OCI-LY7 (cell line): ENCODE data around the gene CCRL2. TPM values are rescaled to one million over a fixed set of nuclear protein-coding genes. Genes with fewer than 3 reads are reported as not detected.

Experiments used
- BruUV-seq: library from RNA; stranded (reverse); fragments of 400-500 nt; replicated peaks from 2 replicates; lab custom pipeline; 2021; lab: Mats Ljungman, UMichigan
- CTCF ChIA-PET: fragments of 300-600 bp; sonication (Branson Sonifier 250); formaldehyde crosslinking; loops from one replicate; lab custom pipeline; 2022; ENCODE audit warnings: antibody characterized with exemption; ENCODE audit not compliant: unreplicated experiment; lab: Charles Lee
- POLR2A ChIA-PET: fragments of 300-600 bp; sonication (Branson Sonifier 250); formaldehyde crosslinking; loops from one replicate; lab custom pipeline; 2022; ENCODE audit warnings: antibody characterized with exemption; lab: Charles Lee
- DNase-seq: peaks from one replicate; pipeline ENCODE4 v3.0.0-alpha.2; 2015; ENCODE audit warnings: low spot score
- H2AFZ ChIP-seq: fragments of 200-600 bp; sonication (generic), shearing (Covaris generic); 2 replicates; pipeline ENCODE4 v1.6.1; 2014; ENCODE audit warnings: mild to moderate bottlenecking, antibody characterized with exemption, low read length, moderate library complexity
- H3K27ac ChIP-seq: fragments of 200-600 bp; sonication (generic); 2 replicates; pipeline ENCODE4 v1.5.1; 2014; ENCODE audit warnings: mixed run types, low read depth, mild to moderate bottlenecking, moderate library complexity, low read length, inconsistent platforms; ENCODE audit not compliant: poor library complexity, severe bottlenecking
- H3K36me3 ChIP-seq: fragments of 200-600 bp; sonication (generic); 2 replicates; pipeline ENCODE4 v1.6.1; 2014; ENCODE audit warnings: mild to moderate bottlenecking, antibody characterized with exemption, low read length, moderate library complexity, mixed read lengths; ENCODE audit not compliant: insufficient read depth
- H3K4me1 ChIP-seq: fragments of 200-600 bp; sonication (generic); 2 replicates; pipeline ENCODE4 v1.5.1; 2014; ENCODE audit warnings: mild to moderate bottlenecking, low read length; ENCODE audit not compliant: insufficient read depth, poor library complexity, severe bottlenecking
- H3K4me2 ChIP-seq: fragments of 200-600 bp; sonication (generic); 2 replicates; pipeline ENCODE4 v1.6.1; 2014; ENCODE audit warnings: mild to moderate bottlenecking, low read length
- H3K4me3 ChIP-seq: fragments of 200-600 bp; sonication (generic); 2 replicates; pipeline ENCODE4 v1.5.1; 2014; ENCODE audit warnings: mild to moderate bottlenecking, low read depth, low read length; ENCODE audit not compliant: poor library complexity, severe bottlenecking
- H3K79me2 ChIP-seq: fragments of 200-600 bp; sonication (generic); 2 replicates; pipeline ENCODE4 v1.6.1; 2016; ENCODE audit warnings: low read depth, mild to moderate bottlenecking, low read length, moderate library complexity, mixed read lengths; ENCODE audit not compliant: insufficient read depth
- H3K9me2 ChIP-seq: fragments of 200-600 bp; sonication (generic); 2 replicates; pipeline ENCODE4 v1.6.1; 2016; ENCODE audit warnings: mild to moderate bottlenecking, low read length, mixed read lengths; ENCODE audit not compliant: insufficient read depth
- H3K9me3 ChIP-seq: fragments of 200-600 bp; sonication (generic); 2 replicates; pipeline ENCODE4 v1.6.1; 2014; ENCODE audit warnings: mild to moderate bottlenecking, mixed run types, low read length, mixed read lengths
- H4K20me1 ChIP-seq: fragments of 200-600 bp; sonication (generic); 2 replicates; pipeline ENCODE4 v1.6.1; 2014; ENCODE audit warnings: mild to moderate bottlenecking, antibody characterized with exemption, low read length, moderate library complexity, mixed read lengths; ENCODE audit not compliant: insufficient read depth
- CTCF ChIP-seq: fragments of 200-600 bp; sonication (generic); conservative IDR thresholded peaks from 2 replicates; pipeline ENCODE4 v1.5.1; 2014; ENCODE audit warnings: mild to moderate bottlenecking, antibody characterized with exemption, low read length, moderate library complexity, mixed read lengths
- EZH2phosphoT487 ChIP-seq: fragments of 200-600 bp; sonication (generic); IDR thresholded peaks from 2 replicates; pipeline ENCODE4 v1.6.1; 2018; ENCODE audit warnings: low read depth, borderline replicate concordance, mild to moderate bottlenecking, mixed run types, antibody characterized with exemption, low read length, moderate library complexity, mixed read lengths
- intact Hi-C: fragments of 100-400 bp; cut with micrococcal nuclease; formaldehyde crosslinking; loops from one replicate; pipeline ENCODE4 v1.10.0; 2022; ENCODE audit not compliant: unreplicated experiment
- total RNA-seq, 2 experiments: library from RNA; depleted of rRNA in 1 of 2; stranded (reverse); fragments of >200 nt in 1 of 2; shearing (Covaris generic) in 1 of 2; gene quantifications; 2 replicates each; pipeline ENCODE4 v1.2.3, GENCODE V29; 2014 to 2022

The CCRL2 gene
- total RNA-seq, 2 experiments from 2014 or later, result 0.41 to 2.2 TPM

- ChIA-PET CTCF (no interaction called here), POLR2A (interaction anchor here (0.7 to 0.9 kb wide), 2 partner anchors 9 to 37 kb away, joined by 3 read pairs; no protein-coding TSS in a partner anchor)
- no TSS peak for BruUV-seq
- no peak for TF ChIP-seq EZH2phosphoT487
- TF ChIP-seq CTCF, result no peak
- H4K20me1 ChIP-seq, result no peaks in the 10 kb centered on the region
- H3K9me3 ChIP-seq, result 0 out of 2 replicates have a peak, but pooled peaks cover 11% of the 10 kb centered on the region
- no peaks in the 10 kb centered on the region for H3K36me3 ChIP-seq
- DNase-seq, result no peak
- H3K79me2 ChIP-seq, result no peaks in the 10 kb centered on the region
- no peak overlapping the region for H3K27ac ChIP-seq
- no peaks in the 10 kb centered on the region for H3K9me2 ChIP-seq
- no peak overlapping the region for H3K4me2 ChIP-seq
- no peak overlapping the region for H2AFZ ChIP-seq
- H3K4me1 ChIP-seq, result no peaks in the 10 kb centered on the region
- H3K4me3 ChIP-seq, result no peak overlapping the region
- intact Hi-C loops, result no loop called here
Measured at GRCh38 chr3:46435081-46435726, 28.1 kb downstream of the CCRL2 start.

- ChIA-PET POLR2A (no interaction called here), CTCF (no interaction called here)
- Histone ChIP-seq H3K4me3 (no peak overlapping the region), H3K4me2 (no peak overlapping the region), H3K9me2 (no peaks in the 10 kb centered on the region), H3K36me3 (no peaks in the 10 kb centered on the region), H3K9me3 (no peaks in the 10 kb centered on the region), H4K20me1 (no peaks in the 10 kb centered on the region), H3K4me1 (peaks cover 7% of the 10 kb centered on the region), H2AFZ (no peak overlapping the region), H3K79me2 (no peaks in the 10 kb centered on the region), H3K27ac (no peak overlapping the region)
- no peak for DNase-seq
- no TSS peak for BruUV-seq
- intact Hi-C loops, result no loop called here
- TF ChIP-seq CTCF (no peak), EZH2phosphoT487 (no peak)
Measured at GRCh38 chr3:46438831-46439230, 31.8 kb downstream of the CCRL2 start.

GRCh38 chr3:46440531-46441294 is 33.7 kb downstream of the CCRL2 start:
- Histone ChIP-seq H3K9me3 (no peaks in the 10 kb centered on the region), H3K27ac (no peak overlapping the region), H3K79me2 (no peaks in the 10 kb centered on the region), H3K9me2 (no peaks in the 10 kb centered on the region), H3K4me1 (peaks cover 7% of the 10 kb centered on the region), H4K20me1 (no peaks in the 10 kb centered on the region), H2AFZ (no peak overlapping the region), H3K36me3 (no peaks in the 10 kb centered on the region), H3K4me2 (no peak overlapping the region; the same call in 1 of the 2 replicates), H3K4me3 (no peak overlapping the region)
- intact Hi-C loops, result no loop called here
- no peak for DNase-seq
- ChIA-PET CTCF (no interaction called here), POLR2A (no interaction called here)
- no TSS peak for BruUV-seq
- no peak for TF ChIP-seq CTCF
- no peak for TF ChIP-seq EZH2phosphoT487
